ENCODE data around the gene PTPRD.

The PTPRD gene

GRCh38 chr9:8733131-8733954 lies 1879.5 kb downstream of the PTPRD start:
- DNase-seq = peak; percentile 67

- DNase-seq = no peak
These were observed 1880.3 kb downstream of the PTPRD start for GRCh38 chr9:8732367-8733075.

- no peak for DNase-seq
These were observed 1882.2 kb downstream of the PTPRD start for GRCh38 chr9:8730618-8731017.

GRCh38 chr9:8728910-8729309 lies 1883.9 kb downstream of the PTPRD start:
- DNase-seq = no peak

DNA sequence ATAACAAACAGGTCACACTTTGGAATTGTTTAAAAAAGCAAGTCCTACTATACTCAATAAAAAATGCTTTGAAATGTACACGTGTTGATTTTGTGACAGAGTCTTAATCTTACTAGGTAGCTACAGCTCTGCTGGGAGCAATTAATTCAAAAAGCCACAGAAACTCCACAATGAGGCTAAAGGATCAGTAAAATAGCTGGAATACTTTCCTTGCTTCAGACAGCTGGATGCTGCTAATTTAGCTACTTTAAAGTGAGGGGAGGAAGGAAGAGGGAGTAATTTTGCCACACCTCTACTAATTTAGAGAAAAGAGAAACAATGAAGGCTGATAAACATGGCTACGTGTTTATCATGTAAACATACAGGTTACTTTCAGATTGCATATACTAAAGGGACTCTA lies 1885.6 kb downstream of the PTPRD start:
- no peak for DNase-seq

GRCh38 chr9:8726692-8727091 lies 1886.1 kb downstream of the PTPRD start:
- no peak for DNase-seq

GRCh38 chr9:8725635-8726034 lies 1887.2 kb downstream of the PTPRD start:
- DNase-seq = no peak

GRCh38 chr9:8724284-8725018 lies 1888.4 kb downstream of the PTPRD start:
- DNase-seq = no peak

- DNase-seq = no peak
These were observed 1889.6 kb downstream of the PTPRD start for GRCh38 chr9:8723195-8723594.

DNA sequence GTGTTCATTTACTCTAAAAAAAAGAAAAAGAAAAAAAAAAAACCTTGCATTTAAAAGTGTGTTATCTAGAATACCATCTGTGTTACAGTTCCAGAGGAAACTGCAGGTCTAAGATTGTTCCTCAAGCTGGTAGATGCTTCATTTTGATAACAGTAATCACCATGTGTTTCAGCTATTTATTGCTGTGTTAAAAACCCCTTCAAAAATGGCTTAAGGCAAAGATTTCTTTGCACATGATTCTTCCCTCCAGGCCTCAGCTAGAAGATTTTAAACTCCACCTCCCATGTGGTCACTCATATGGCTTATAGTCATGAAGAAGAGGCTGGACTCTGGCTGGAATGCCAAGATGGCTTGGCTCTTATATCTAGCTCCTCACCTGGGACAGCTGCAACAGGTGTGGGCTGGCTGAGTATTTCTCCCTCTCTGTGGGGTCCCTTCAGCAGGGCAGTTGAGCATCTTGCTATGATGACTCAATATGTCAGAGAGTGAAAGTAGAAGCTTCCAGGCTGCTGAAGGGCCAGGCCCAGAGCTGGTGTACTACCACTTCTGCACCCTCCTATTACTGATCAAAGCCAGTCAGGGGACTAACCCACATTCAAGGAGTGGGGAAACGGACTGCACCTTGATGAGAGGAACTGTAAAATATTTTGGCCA lies 1892.8 kb downstream of the PTPRD start:
- DNase-seq = no peak

- no peak for DNase-seq
These were observed 1894.6 kb downstream of the PTPRD start for GRCh38 chr9:8718121-8718725.

DNA sequence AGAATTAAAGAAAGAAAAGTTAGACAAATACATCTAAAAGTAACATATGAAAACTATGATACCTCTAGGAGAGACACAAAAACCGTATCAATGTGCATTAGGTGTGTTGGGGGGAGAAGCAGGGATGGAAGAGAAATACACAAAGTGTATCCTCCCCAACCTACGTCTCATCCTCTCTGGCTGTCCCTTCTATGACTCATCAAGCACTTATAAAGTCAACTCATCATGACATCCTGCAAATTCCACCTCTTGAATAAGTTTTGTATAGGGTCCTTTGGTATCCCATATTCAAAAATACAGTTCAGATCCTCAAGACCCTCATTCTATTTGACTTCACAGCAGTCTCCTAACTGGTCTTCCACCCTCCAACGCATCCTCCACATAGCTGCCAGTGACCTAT lies 1895.7 kb downstream of the PTPRD start:
- DNase-seq = no peak

DNA sequence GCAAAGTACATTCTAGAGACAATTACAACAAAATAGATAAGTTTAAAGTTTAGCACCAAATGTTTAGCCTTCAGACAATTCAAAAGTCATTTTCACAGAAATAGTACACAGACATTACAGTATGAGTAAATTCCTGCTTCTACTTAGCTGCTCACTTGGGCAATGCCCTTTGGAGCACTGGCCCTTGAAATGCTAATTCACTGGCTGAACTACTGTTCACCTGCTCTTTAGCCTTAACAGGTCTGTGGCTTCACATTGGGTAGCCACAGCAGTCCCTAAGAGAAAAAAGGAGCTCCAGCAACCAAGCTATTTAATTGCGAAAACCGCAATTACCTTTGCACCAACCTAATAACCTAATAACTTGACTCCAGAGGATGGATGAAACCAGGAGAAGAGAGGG lies 1897.0 kb downstream of the PTPRD start:
- no peak for DNase-seq

DNA sequence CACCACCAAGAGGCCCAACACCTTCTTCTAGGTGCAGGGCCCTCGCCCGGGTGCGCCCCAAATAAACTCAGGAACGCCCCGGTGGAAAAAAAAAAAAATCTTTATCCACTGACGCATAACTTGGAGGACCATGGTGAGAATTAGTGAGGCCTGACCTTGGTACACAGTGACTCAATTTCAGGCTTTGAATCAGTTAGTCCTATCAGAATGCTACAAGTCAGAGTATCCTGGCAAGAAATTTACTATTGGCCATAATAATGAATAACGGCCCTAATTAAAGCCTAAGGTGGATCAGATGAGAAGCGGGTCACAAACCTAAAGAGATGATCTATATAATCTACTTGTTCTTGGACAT lies 1899.0 kb downstream of the PTPRD start:
- no peak for DNase-seq

- DNase-seq = no peak
These were observed 1899.5 kb downstream of the PTPRD start for GRCh38 chr9:8713149-8713810.

DNA sequence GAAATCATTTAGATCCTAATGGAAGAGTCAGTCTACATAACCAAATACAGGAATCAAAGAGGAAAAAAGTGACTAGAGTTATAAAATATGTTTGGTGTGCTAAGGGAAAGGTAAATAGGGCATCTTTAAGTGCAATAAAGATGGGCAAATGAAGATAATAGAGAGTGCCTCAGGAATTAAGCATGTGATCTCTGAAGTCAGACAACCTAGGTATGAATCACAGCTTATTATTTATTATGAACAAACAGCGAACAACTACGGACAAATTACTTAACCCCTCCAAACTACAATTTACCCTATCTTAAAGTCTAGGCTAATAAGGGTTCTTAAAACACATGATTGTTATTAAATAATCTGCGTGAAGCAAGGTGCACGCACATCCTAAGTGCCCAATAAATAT lies 1903.1 kb downstream of the PTPRD start:
- no peak for DNase-seq

- no peak for DNase-seq
These were observed 1904.1 kb downstream of the PTPRD start for GRCh38 chr9:8708728-8709127.

DNA sequence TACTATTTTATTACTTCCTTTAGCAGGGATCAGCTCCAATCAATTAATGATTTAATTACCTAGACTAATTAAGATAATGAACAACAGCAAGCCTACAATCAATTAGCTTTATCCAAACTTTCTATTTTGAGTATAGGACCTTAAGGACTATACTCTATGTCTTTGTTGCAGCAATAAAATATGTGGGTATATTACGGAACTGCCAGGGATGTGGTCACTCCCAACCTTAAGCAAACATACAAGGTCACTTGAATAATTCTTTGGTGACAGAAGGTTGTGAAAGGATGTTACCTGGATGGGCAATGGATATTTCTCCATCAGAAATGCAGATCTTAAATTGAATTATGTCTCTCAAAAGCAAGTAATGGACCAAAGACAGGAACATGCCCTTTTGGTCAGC lies 1905.8 kb downstream of the PTPRD start:
- no peak for DNase-seq

GRCh38 chr9:8706531-8706930 lies 1906.3 kb downstream of the PTPRD start:
- no peak for DNase-seq

GRCh38 chr9:8705861-8706260 lies 1906.9 kb downstream of the PTPRD start:
- DNase-seq = no peak

GRCh38 chr9:8703904-8704303 lies 1908.9 kb downstream of the PTPRD start:
- no peak for DNase-seq

DNA sequence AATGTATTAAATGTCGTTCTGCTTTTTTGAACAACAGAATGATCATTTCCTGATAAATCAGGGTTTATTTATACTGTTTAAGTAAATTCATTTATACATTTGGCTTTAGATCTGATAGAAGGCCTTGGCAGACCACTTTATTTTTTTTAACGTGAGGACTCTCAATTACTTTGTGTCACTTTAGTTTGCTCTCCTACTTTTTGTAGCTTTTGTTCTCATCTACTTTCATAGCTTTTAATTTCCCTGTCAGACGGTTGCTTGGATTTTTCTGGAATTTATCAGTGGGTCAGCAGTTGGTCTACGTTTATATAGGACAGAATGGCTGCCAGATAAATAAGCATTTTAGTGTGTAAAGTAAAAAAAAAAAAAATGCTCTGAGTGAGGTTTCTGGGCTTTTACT lies 1910.9 kb downstream of the PTPRD start:
- no peak for DNase-seq
